ENCODE measurements around the gene CHST11. TPM values are rescaled to one million over a fixed set of nuclear protein-coding genes. Genes with fewer than 3 reads are reported as not detected.

CHST11 gene
- total RNA-seq, 5 donors from 2014 or later (not counting 1 experiment from before 2014, with no cell fraction given) = 49.8 to 78.3 (median 63.7) TPM

GRCh38 chr12:104486943-104487819 lies 30.4 kb downstream of the CHST11 start:
- peak overlapping the region in 1 of 3 donors; percentile 57 for H3K4me3 Mint-ChIP-seq
- peaks cover 21% of the 10 kb centered on the region for H3K36me3 Mint-ChIP-seq
- ATAC-seq (replicated peaks in 1 of 4) (no peak), DNase-seq (no peak)
- Histone ChIP-seq H3K27ac (ENCODE audit: low read length) (no peak overlapping the region), H3K36me3 (ENCODE audit: control insufficient read depth in 2 of 2, extremely low read depth in 1 of 2, insufficient read depth in 1 of 2, low read length in 1 of 2) (peaks cover 0 to 3% of the 10 kb centered on the region in 2 donors), H3K4me1 (ENCODE audit: control insufficient read depth in 1 of 2, extremely low read depth in 1 of 2, insufficient read depth in 2 of 2, low read length in 2 of 2) (peaks cover 44 to 72% of the 10 kb centered on the region in 2 experiments), H3K27me3 (replicated peaks in 1 of 2; ENCODE audit: control insufficient read depth in 2 of 2, extremely low read depth in 1 of 2, insufficient read depth in 2 of 2, low read length in 1 of 2) (no peaks in the 10 kb centered on the region), H3K4me3 (ENCODE audit: control insufficient read depth in 1 of 2, extremely low read depth in 1 of 2, low read length in 1 of 2) (no peak overlapping the region), H3K9me3 (no peaks in the 10 kb centered on the region)
- 75% methylated on average over 3 of the region's 9 CpGs for WGBS (ENCODE audit: insufficient coverage)
- CTCF ChIA-PET = interaction anchor here in 1 of 2 donors (1.0 to 1.1 kb wide), 4 partner anchors 9 to 83 kb away, joined by 3 to 4 read pairs (median 4); no protein-coding TSS in a partner anchor
- peaks cover 89 to 96% (median 96%) of the 10 kb centered on the region in 3 donors for H3K4me1 Mint-ChIP-seq
- H3K27ac Mint-ChIP-seq = peak overlapping the region; percentile 79 to 83
- H3K27me3 Mint-ChIP-seq = no peaks in the 10 kb centered on the region
- no peaks in the 10 kb centered on the region for H3K9me3 Mint-ChIP-seq
- POLR2A ChIA-PET = no interaction called here

- POLR2A ChIA-PET = interaction anchor here in 1 of 2 donors (0.6 kb wide), 1 partner anchor 123 kb away, joined by 3 read pairs; no protein-coding TSS in a partner anchor
- WGBS (ENCODE audit: insufficient coverage) = 96% methylated on average over 13 of the region's 13 CpGs
- Mint-ChIP-seq H3K27me3 (no peaks in the 10 kb centered on the region), H3K27ac (peak overlapping the region in 1 of 2 donors; percentile 67), H3K36me3 (peaks cover 16% of the 10 kb centered on the region), H3K4me3 (no peak overlapping the region), H3K4me1 (peaks cover 89 to 96% (median 94%) of the 10 kb centered on the region in 3 donors), H3K9me3 (no peaks in the 10 kb centered on the region)
- H3K4me3 ChIP-seq (ENCODE audit: control insufficient read depth in 1 of 2, extremely low read depth in 1 of 2, low read length in 1 of 2) = no peak overlapping the region
- peaks cover 44 to 69% of the 10 kb centered on the region in 2 experiments for H3K4me1 ChIP-seq (ENCODE audit: control insufficient read depth in 1 of 2, extremely low read depth in 1 of 2, insufficient read depth in 2 of 2, low read length in 2 of 2)
- no peak overlapping the region for H3K27ac ChIP-seq (ENCODE audit: low read length)
- no peak for DNase-seq
- no peak for ATAC-seq (replicated peaks in 1 of 4)
- H3K36me3 ChIP-seq (ENCODE audit: control insufficient read depth in 2 of 2, extremely low read depth in 1 of 2, insufficient read depth in 1 of 2, low read length in 1 of 2) = no peaks in the 10 kb centered on the region
- CTCF ChIA-PET = no interaction called here
- no peaks in the 10 kb centered on the region for H3K27me3 ChIP-seq (replicated peaks in 1 of 2; ENCODE audit: control insufficient read depth in 2 of 2, extremely low read depth in 1 of 2, insufficient read depth in 2 of 2, low read length in 1 of 2)
- no peaks in the 10 kb centered on the region for H3K9me3 ChIP-seq
Observed at GRCh38 chr12:104488374-104488773, 31.6 kb downstream of the CHST11 start.

GRCh38 chr12:104490186-104490585 lies 33.4 kb downstream of the CHST11 start:
- no peak overlapping the region for H3K27ac ChIP-seq (ENCODE audit: low read length)
- H3K27me3 ChIP-seq (replicated peaks in 1 of 2; ENCODE audit: control insufficient read depth in 2 of 2, extremely low read depth in 1 of 2, insufficient read depth in 2 of 2, low read length in 1 of 2) = no peaks in the 10 kb centered on the region
- Mint-ChIP-seq H3K4me3 (peak overlapping the region; percentile 2 to 46 (median 37)), H3K9me3 (no peaks in the 10 kb centered on the region), H3K36me3 (peaks cover 13% of the 10 kb centered on the region), H3K27me3 (no peaks in the 10 kb centered on the region), H3K27ac (peak overlapping the region; percentile 84 to 94), H3K4me1 (peaks cover 87 to 95% (median 89%) of the 10 kb centered on the region in 3 donors)
- peaks cover 40 to 68% of the 10 kb centered on the region in 2 experiments for H3K4me1 ChIP-seq (ENCODE audit: control insufficient read depth in 1 of 2, extremely low read depth in 1 of 2, insufficient read depth in 2 of 2, low read length in 2 of 2)
- ATAC-seq (replicated peaks in 1 of 4) = no peak
- no peak overlapping the region for H3K4me3 ChIP-seq (ENCODE audit: control insufficient read depth in 1 of 2, extremely low read depth in 1 of 2, low read length in 1 of 2)
- CTCF ChIA-PET = interaction anchor here in 1 of 2 donors (0.6 kb wide), 1 partner anchor 10 kb away, joined by 3 read pairs; no protein-coding TSS in a partner anchor
- H3K36me3 ChIP-seq (ENCODE audit: control insufficient read depth in 2 of 2, extremely low read depth in 1 of 2, insufficient read depth in 1 of 2, low read length in 1 of 2) = no peaks in the 10 kb centered on the region
- DNase-seq = no peak
- POLR2A ChIA-PET = no interaction called here
- WGBS (ENCODE audit: insufficient coverage) = no CpG with 5 or more reads among the region's 4 CpGs
- no peaks in the 10 kb centered on the region for H3K9me3 ChIP-seq

- Mint-ChIP-seq H3K36me3 (peaks cover 15% of the 10 kb centered on the region), H3K9me3 (no peaks in the 10 kb centered on the region), H3K4me3 (peak overlapping the region; percentile 14 to 46 (median 37)), H3K4me1 (peaks cover 85 to 93% (median 86%) of the 10 kb centered on the region in 3 donors), H3K27me3 (no peaks in the 10 kb centered on the region), H3K27ac (peak overlapping the region; percentile 84 to 94)
- DNase-seq = peak in 1 of 35 experiments; percentile 25
- H3K27me3 ChIP-seq (replicated peaks in 1 of 2; ENCODE audit: control insufficient read depth in 2 of 2, extremely low read depth in 1 of 2, insufficient read depth in 2 of 2, low read length in 1 of 2) = no peaks in the 10 kb centered on the region
- H3K36me3 ChIP-seq (ENCODE audit: control insufficient read depth in 2 of 2, extremely low read depth in 1 of 2, insufficient read depth in 1 of 2, low read length in 1 of 2) = no peaks in the 10 kb centered on the region
- no peaks in the 10 kb centered on the region for H3K9me3 ChIP-seq
- CTCF ChIA-PET = no interaction called here
- no peak overlapping the region for H3K4me3 ChIP-seq (ENCODE audit: control insufficient read depth in 1 of 2, extremely low read depth in 1 of 2, low read length in 1 of 2)
- no CpG with 5 or more reads among the region's 3 CpGs for WGBS (ENCODE audit: insufficient coverage)
- no peak overlapping the region for H3K27ac ChIP-seq (ENCODE audit: low read length)
- ATAC-seq (replicated peaks in 1 of 4) = peak in 3 of 4 experiments; percentile 14 to 38 (median 17)
- POLR2A ChIA-PET = no interaction called here
- H3K4me1 ChIP-seq (ENCODE audit: control insufficient read depth in 1 of 2, extremely low read depth in 1 of 2, insufficient read depth in 2 of 2, low read length in 2 of 2) = peaks cover 36 to 67% of the 10 kb centered on the region in 2 experiments
Observed at GRCh38 chr12:104490850-104491249, 34.1 kb downstream of the CHST11 start.

GRCh38 chr12:104493496-104493895 lies 36.7 kb downstream of the CHST11 start:
- H3K9me3 Mint-ChIP-seq = no peaks in the 10 kb centered on the region
- no peak for DNase-seq
- H3K27me3 Mint-ChIP-seq = no peaks in the 10 kb centered on the region
- H3K27ac Mint-ChIP-seq = peak overlapping the region; percentile 94 to 95
- no peaks in the 10 kb centered on the region for H3K36me3 ChIP-seq (ENCODE audit: control insufficient read depth in 2 of 2, extremely low read depth in 1 of 2, insufficient read depth in 1 of 2, low read length in 1 of 2)
- no peak for ATAC-seq (replicated peaks in 1 of 4)
- peak overlapping the region in 1 of 3 donors; percentile 1 for H3K4me3 Mint-ChIP-seq
- ChIA-PET POLR2A (interaction anchor here (0.5 to 2.1 kb wide), 3 partner anchors 33 to 408 kb away, joined by 3 to 12 read pairs (median 3); no protein-coding TSS in a partner anchor), CTCF (no interaction called here)
- peaks cover 83 to 93% (median 85%) of the 10 kb centered on the region in 3 donors for H3K4me1 Mint-ChIP-seq
- no peak overlapping the region for H3K4me3 ChIP-seq (ENCODE audit: control insufficient read depth in 1 of 2, extremely low read depth in 1 of 2, low read length in 1 of 2)
- peaks cover 32 to 75% of the 10 kb centered on the region in 2 experiments for H3K4me1 ChIP-seq (ENCODE audit: control insufficient read depth in 1 of 2, extremely low read depth in 1 of 2, insufficient read depth in 2 of 2, low read length in 2 of 2)
- no CpG with 5 or more reads among the region's 7 CpGs for WGBS (ENCODE audit: insufficient coverage)
- H3K27ac ChIP-seq (ENCODE audit: low read length) = peak overlapping the region; percentile 40
- peaks cover 17% of the 10 kb centered on the region for H3K36me3 Mint-ChIP-seq
- no peaks in the 10 kb centered on the region for H3K9me3 ChIP-seq
- H3K27me3 ChIP-seq (replicated peaks in 1 of 2; ENCODE audit: control insufficient read depth in 2 of 2, extremely low read depth in 1 of 2, insufficient read depth in 2 of 2, low read length in 1 of 2) = no peaks in the 10 kb centered on the region

- DNase-seq (peak in 32 of 35 experiments; percentile 16 to 76 (median 52)), ATAC-seq (replicated peaks in 1 of 4) (peak; percentile 43 to 60 (median 56))
- Mint-ChIP-seq H3K4me1 (peaks cover 84 to 93% (median 93%) of the 10 kb centered on the region in 3 donors), H3K36me3 (peaks cover 17% of the 10 kb centered on the region), H3K4me3 (peak overlapping the region; percentile 57 to 73 (median 72)), H3K27me3 (no peaks in the 10 kb centered on the region), H3K9me3 (no peaks in the 10 kb centered on the region), H3K27ac (peak overlapping the region; percentile 94 to 95)
- ChIA-PET CTCF (interaction anchor here (0.8 to 1.5 kb wide), 5 partner anchors 16 to 112 kb away, joined by 3 to 8 read pairs (median 3); no protein-coding TSS in a partner anchor), POLR2A (interaction anchor here (0.5 to 2.1 kb wide), 5 partner anchors 34 to 408 kb away, joined by 3 to 12 read pairs (median 4); no protein-coding TSS in a partner anchor)
- Histone ChIP-seq H3K27ac (ENCODE audit: low read length) (peak overlapping the region; percentile 40), H3K9me3 (no peaks in the 10 kb centered on the region), H3K27me3 (replicated peaks in 1 of 2; ENCODE audit: control insufficient read depth in 2 of 2, extremely low read depth in 1 of 2, insufficient read depth in 2 of 2, low read length in 1 of 2) (no peaks in the 10 kb centered on the region), H3K4me1 (ENCODE audit: control insufficient read depth in 1 of 2, extremely low read depth in 1 of 2, insufficient read depth in 2 of 2, low read length in 2 of 2) (peaks cover 38 to 83% of the 10 kb centered on the region in 2 experiments), H3K36me3 (ENCODE audit: control insufficient read depth in 2 of 2, extremely low read depth in 1 of 2, insufficient read depth in 1 of 2, low read length in 1 of 2) (no peaks in the 10 kb centered on the region), H3K4me3 (ENCODE audit: control insufficient read depth in 1 of 2, extremely low read depth in 1 of 2, low read length in 1 of 2) (peak overlapping the region in 1 of 2 donors; percentile 36)
- WGBS (ENCODE audit: insufficient coverage) = 49% methylated on average over 3 of the region's 13 CpGs
Observed at GRCh38 chr12:104494137-104494792, 37.5 kb downstream of the CHST11 start.

Data from T-cell (primary cell).